ENCODE results near the gene MICAL3. TPM values are rescaled to one million over a fixed set of nuclear protein-coding genes. Genes with fewer than 3 reads are reported as not detected.

MICAL3 gene
- total RNA-seq, 4 donors from 2014 or later, result 45.2 to 56.3 (median 46.3) TPM

DNA sequence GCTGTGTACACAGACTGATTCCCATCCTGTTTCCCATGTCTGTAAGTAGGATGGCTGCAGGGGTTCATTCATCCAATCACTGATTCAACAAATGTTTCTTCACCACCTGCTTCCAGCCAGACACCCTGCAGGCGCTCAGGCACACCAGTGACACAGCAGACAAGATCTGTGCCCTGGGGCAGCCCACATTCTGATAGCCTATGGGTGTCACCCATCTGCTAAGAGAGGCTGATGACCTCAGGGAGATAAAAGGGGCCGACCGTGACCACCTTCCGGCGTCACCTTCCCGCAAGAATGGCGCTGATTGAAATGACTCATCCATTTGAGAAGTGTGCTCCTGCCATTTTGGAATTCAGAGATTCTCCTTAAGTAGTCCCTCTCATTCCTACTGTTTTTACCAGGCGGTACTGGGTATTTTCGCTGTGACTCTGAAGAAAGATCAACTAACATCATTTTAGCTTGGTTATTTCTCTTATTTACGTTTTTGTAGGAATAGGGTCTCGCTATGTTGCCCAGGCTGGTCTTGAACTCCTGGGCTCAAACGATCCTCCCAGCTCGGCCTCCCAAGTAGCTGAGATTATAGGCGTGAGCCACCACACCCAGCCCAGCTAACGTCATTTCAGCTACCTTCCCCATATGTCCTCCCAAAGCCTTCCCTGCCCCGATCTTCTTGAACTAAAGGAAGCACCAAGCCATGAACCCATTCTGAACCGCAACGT is 176.8 kb downstream of the MICAL3 start:
- DNase-seq (ENCODE audit: low spot score in 2 of 2), result no peak
- H3K4me1 ChIP-seq, result peaks cover 0 to 66% (median 17%) of the 10 kb centered on the region in 4 donors
- peak overlapping the region in 2 of 4 donors; percentile 58 to 79 for H3K27ac ChIP-seq
- 92 to 94% methylated on average over 18 of the region's 18 CpGs for WGBS, 2 donors
- H3K9me3 ChIP-seq, result no peaks in the 10 kb centered on the region
- peaks cover 0 to 6% (median 0%) of the 10 kb centered on the region in 3 donors for H3K36me3 ChIP-seq
- TF ChIP-seq EP300 (IDR thresholded peaks at IDR 0.05), result no peak
- TF ChIP-seq, protein P1, sequence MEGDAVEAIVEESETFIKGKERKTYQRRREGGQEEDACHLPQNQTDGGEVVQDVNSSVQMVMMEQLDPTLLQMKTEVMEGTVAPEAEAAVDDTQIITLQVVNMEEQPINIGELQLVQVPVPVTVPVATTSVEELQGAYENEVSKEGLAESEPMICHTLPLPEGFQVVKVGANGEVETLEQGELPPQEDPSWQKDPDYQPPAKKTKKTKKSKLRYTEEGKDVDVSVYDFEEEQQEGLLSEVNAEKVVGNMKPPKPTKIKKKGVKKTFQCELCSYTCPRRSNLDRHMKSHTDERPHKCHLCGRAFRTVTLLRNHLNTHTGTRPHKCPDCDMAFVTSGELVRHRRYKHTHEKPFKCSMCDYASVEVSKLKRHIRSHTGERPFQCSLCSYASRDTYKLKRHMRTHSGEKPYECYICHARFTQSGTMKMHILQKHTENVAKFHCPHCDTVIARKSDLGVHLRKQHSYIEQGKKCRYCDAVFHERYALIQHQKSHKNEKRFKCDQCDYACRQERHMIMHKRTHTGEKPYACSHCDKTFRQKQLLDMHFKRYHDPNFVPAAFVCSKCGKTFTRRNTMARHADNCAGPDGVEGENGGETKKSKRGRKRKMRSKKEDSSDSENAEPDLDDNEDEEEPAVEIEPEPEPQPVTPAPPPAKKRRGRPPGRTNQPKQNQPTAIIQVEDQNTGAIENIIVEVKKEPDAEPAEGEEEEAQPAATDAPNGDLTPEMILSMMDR (IDR thresholded peaks at IDR 0.05), result no peak
- no peak for TF ChIP-seq POLR2A (IDR thresholded peaks at IDR 0.05)
- H3K4me3 ChIP-seq, result no peak overlapping the region
- H3K27me3 ChIP-seq, result no peaks in the 10 kb centered on the region

DNA sequence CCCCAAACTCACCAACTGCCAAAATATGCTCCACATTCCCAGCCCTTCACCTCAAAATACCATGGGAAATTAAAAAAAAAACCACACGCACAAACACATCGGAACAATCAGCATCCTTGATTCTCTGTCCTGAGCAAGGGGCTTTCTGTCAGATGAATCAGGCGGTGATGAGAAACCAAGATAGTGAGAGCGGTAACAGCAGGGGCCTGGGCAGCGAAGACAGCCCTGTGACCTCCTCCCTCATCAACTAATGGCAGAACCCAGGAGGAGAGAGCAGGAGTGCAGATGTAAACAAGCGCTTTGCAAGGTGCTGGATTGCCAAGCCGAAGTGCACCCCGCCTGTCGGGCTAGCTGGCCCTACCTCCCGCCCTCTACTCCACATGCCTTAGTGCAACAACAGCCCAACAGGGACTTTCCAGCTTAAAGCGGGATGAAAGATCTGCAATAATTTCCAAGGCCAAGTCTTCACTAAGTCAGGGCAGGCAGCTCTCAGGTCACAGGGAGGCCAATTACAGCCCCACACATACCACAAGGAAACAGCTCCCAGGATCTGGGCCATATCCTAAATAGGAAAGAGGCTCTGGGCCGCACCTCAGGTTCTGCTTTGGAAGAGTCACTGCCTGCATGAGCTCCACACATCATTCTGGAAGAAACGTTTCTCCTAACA is 177.9 kb downstream of the MICAL3 start:
- H3K36me3 ChIP-seq, result peaks cover 0 to 17% (median 0%) of the 10 kb centered on the region in 3 donors
- peak overlapping the region; percentile 12 to 79 (median 36) for H3K27ac ChIP-seq
- 40 to 49% methylated on average over 13 of the region's 13 CpGs for WGBS, 2 donors
- peak in 1 of 2 donors; percentile 30 for TF ChIP-seq EP300 (IDR thresholded peaks at IDR 0.05)
- TF ChIP-seq POLR2A (IDR thresholded peaks at IDR 0.05), result no peak
- TF ChIP-seq, protein P1 (IDR thresholded peaks at IDR 0.05), result no peak
- peak in 1 of 2 donors; percentile 8 for DNase-seq (ENCODE audit: low spot score in 2 of 2)
- no peaks in the 10 kb centered on the region for H3K9me3 ChIP-seq
- H3K4me3 ChIP-seq, result no peak overlapping the region
- H3K27me3 ChIP-seq, result no peaks in the 10 kb centered on the region
- peaks cover 0 to 67% (median 18%) of the 10 kb centered on the region in 4 donors for H3K4me1 ChIP-seq

DNA sequence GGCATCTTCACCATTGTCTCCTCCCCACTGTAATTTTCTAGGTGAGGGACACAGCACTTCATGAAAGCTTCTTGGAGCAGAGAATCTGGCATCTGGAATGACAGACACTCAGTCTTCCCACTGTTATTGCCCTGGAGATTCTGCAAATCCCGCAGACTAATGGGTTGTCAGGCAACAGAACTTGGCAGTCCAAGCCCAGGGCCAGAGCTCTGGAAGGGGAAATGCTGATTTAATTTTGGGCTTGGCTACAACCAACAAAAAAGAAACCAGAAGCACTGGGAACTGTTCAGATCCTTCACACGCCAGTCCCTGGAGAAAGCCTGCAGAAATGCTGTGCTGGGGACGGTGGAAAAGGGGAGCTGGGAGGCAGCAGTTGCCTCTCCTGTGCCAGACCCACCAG is 178.6 kb downstream of the MICAL3 start:
- no peaks in the 10 kb centered on the region for H3K27me3 ChIP-seq
- DNase-seq (ENCODE audit: low spot score in 2 of 2), result no peak
- WGBS, 2 donors, result 30 to 33% methylated on average over 3 of the region's 3 CpGs
- no peak overlapping the region for H3K4me3 ChIP-seq
- H3K4me1 ChIP-seq, result peaks cover 0 to 64% (median 18%) of the 10 kb centered on the region in 4 donors
- no peaks in the 10 kb centered on the region for H3K9me3 ChIP-seq
- H3K27ac ChIP-seq, result peak overlapping the region; percentile 15 to 79 (median 29)
- TF ChIP-seq EP300 (IDR thresholded peaks at IDR 0.05), result no peak
- no peak for TF ChIP-seq POLR2A (IDR thresholded peaks at IDR 0.05)
- TF ChIP-seq, protein P1 (IDR thresholded peaks at IDR 0.05), result no peak
- H3K36me3 ChIP-seq, result peaks cover 0 to 23% (median 0%) of the 10 kb centered on the region in 3 donors

DNA sequence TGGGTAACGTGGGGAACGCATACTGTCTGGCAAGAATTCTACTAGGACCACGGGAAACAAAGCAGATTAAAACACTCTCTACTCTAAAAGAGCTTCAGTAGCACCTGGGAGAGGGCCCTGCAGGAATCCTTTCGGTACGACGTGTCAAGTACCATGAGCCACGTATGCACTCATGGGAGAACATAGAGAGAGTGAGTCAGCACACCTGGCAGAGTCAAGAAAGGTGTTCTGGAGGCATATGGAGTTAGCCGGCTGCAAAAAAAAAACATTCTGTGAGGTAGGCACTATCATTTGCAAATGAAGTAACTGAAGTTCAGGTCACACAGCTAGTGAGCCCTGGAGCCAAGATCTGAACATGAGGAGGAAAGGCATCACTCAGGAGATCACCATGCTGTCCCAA is 179.0 kb downstream of the MICAL3 start:
- peaks cover 0 to 28% (median 0%) of the 10 kb centered on the region in 3 donors for H3K36me3 ChIP-seq
- no peak overlapping the region for H3K4me3 ChIP-seq
- H3K4me1 ChIP-seq, result peaks cover 0 to 64% (median 18%) of the 10 kb centered on the region in 4 donors
- H3K27me3 ChIP-seq, result no peaks in the 10 kb centered on the region
- no peaks in the 10 kb centered on the region for H3K9me3 ChIP-seq
- 83 to 84% methylated on average over 8 of the region's 8 CpGs for WGBS, 2 donors
- H3K27ac ChIP-seq, result peak overlapping the region in 3 of 4 donors; percentile 16 to 79 (median 42)
- TF ChIP-seq EP300 (IDR thresholded peaks at IDR 0.05) (no peak), POLR2A (IDR thresholded peaks at IDR 0.05) (no peak)
- TF ChIP-seq, protein P1 (IDR thresholded peaks at IDR 0.05), result no peak
- DNase-seq (ENCODE audit: low spot score in 2 of 2), result no peak

DNA sequence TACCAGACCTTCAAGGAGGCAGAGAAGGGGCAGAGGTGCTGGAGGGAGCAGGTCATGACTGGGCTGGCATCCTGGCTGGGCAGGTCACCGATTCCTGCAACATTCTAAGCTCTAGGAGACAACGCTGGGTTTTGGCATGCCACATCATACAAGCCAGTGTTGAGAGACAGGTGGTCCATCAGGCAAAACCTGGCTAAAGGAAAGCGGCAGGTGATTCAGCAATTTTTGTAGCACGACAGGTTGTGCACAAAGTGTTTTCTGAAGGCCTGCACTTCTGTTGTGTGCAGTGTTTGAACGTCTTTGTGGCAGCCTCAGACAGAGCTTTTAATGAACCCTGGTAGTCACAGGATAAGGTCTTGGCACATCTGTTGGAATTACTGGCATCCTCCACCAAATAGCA is 180.2 kb downstream of the MICAL3 start:
- no peak for DNase-seq (ENCODE audit: low spot score in 2 of 2)
- Histone ChIP-seq H3K9me3 (no peaks in the 10 kb centered on the region), H3K27ac (peak overlapping the region in 1 of 4 donors; percentile 79), H3K36me3 (peaks cover 0 to 40% (median 0%) of the 10 kb centered on the region in 3 donors), H3K4me3 (no peak overlapping the region), H3K27me3 (no peaks in the 10 kb centered on the region), H3K4me1 (peaks cover 0 to 64% (median 18%) of the 10 kb centered on the region in 4 donors)
- 76 to 91% methylated on average over 5 of the region's 5 CpGs for WGBS, 2 donors
- TF ChIP-seq POLR2A (IDR thresholded peaks at IDR 0.05) (no peak), EP300 (IDR thresholded peaks at IDR 0.05) (no peak)
- TF ChIP-seq, protein P1 (IDR thresholded peaks at IDR 0.05), result no peak

Measured in tibial nerve (tissue), 4 donors.